ENCODE results near the gene GLT8D1.

The GLT8D1 gene

DNA sequence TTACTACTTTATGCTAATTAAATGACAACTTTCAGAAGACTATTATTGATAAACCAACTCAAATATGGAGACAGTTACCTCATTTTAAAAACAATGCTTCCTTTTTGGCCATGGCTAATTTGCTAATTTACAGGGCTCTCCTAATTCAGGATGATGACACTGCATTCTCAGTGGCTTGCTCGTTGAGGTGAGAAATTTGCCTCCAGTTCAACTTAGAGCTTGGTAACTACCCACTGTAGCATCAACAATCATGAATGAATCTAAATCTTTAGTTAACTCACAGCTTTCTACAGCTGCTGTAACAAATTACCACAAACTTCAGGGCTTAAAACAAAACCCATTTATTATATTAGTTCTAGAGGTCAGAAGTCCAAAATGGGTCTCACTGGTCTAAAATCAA is 33.9 kb downstream of the GLT8D1 start:
- Histone ChIP-seq H3K27me3 (replicated peaks; ENCODE audit: control insufficient read depth, insufficient read depth, low read length) (no peaks in the 10 kb centered on the region), H3K4me3 (replicated peaks; ENCODE audit: low read depth, low read length) (no peak overlapping the region), H3K36me3 (ENCODE audit: control insufficient read depth, insufficient read depth, low read length) (peaks cover 4% of the 10 kb centered on the region)
- no peak for DNase-seq (ENCODE audit: extremely low read depth, insufficient read length)
- TF ChIP-seq, protein P1, sequence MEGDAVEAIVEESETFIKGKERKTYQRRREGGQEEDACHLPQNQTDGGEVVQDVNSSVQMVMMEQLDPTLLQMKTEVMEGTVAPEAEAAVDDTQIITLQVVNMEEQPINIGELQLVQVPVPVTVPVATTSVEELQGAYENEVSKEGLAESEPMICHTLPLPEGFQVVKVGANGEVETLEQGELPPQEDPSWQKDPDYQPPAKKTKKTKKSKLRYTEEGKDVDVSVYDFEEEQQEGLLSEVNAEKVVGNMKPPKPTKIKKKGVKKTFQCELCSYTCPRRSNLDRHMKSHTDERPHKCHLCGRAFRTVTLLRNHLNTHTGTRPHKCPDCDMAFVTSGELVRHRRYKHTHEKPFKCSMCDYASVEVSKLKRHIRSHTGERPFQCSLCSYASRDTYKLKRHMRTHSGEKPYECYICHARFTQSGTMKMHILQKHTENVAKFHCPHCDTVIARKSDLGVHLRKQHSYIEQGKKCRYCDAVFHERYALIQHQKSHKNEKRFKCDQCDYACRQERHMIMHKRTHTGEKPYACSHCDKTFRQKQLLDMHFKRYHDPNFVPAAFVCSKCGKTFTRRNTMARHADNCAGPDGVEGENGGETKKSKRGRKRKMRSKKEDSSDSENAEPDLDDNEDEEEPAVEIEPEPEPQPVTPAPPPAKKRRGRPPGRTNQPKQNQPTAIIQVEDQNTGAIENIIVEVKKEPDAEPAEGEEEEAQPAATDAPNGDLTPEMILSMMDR (IDR thresholded peaks at IDR 0.05; ENCODE audit: insufficient read depth, low read length, poor library complexity, severe bottlenecking), result no peak

DNA sequence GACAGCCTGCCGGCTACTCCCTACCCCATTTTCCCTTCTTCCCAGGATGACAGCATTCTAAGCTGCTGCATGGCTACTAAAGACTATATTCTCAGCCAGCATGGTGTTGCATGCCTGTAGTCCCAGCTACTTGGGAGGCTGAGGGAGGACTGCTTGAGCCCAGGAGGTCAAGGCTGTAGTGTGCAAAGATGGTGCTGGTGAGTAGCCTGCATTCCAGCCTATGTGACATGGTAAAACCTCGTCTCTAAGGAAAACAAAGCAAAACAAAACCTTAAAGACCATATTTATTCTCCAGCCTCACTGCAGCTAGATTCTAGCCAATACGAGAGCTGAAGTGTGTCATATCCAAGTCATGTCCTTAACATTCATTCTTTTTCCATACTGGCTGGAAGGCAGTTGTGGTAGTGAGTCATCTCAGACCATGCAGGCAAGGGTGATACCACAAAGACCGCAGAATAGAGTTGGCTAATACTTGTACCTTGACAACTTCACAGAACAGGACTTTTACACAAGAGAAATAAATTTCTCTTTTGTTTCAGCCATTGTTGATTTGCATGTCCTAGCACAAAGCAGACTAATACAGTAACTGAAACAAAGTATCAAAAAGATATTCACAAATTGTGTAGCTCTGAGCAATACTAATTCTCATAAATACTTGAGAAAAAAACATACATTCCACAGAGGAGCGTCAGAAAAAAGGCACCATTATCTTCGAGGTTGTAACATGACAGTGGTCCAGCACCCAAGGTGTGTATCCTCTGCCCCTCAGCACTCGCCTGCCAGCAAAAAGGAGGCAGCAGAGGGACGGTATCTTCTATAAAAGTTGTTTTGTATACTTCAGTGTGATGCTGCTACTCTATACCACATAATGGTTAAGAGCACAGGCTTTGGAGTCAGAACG is 34.7 kb downstream of the GLT8D1 start:
- H3K36me3 ChIP-seq (ENCODE audit: control insufficient read depth, insufficient read depth, low read length), result peaks cover 5% of the 10 kb centered on the region
- H3K27me3 ChIP-seq (replicated peaks; ENCODE audit: control insufficient read depth, insufficient read depth, low read length), result no peaks in the 10 kb centered on the region
- TF ChIP-seq, protein P1 (IDR thresholded peaks at IDR 0.05; ENCODE audit: insufficient read depth, low read length, poor library complexity, severe bottlenecking), result no peak
- no peak overlapping the region for H3K4me3 ChIP-seq (replicated peaks; ENCODE audit: low read depth, low read length)
- peak; percentile 62 for DNase-seq (ENCODE audit: extremely low read depth, insufficient read length)

DNA sequence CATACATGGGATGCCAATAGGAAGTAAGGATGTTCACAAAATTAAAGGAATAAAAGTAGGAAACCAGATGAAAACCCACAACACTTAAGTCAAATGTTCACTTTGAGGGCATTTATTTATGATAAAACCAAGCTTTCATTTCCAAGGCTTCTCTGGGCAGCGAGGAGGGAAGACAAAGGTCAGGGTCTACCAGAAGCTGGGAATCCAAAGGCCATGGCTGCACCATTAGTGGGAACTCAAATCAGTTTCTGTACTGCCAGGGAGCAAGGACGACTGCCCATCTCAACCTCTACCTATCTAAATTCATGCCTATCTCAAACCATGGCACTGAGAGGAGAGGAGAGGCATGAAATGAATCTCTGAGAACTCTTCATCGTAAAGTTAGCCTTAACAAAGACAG is 42.5 kb downstream of the GLT8D1 start:
- H3K36me3 ChIP-seq (ENCODE audit: control insufficient read depth, insufficient read depth, low read length), result peaks cover 18% of the 10 kb centered on the region

DNA sequence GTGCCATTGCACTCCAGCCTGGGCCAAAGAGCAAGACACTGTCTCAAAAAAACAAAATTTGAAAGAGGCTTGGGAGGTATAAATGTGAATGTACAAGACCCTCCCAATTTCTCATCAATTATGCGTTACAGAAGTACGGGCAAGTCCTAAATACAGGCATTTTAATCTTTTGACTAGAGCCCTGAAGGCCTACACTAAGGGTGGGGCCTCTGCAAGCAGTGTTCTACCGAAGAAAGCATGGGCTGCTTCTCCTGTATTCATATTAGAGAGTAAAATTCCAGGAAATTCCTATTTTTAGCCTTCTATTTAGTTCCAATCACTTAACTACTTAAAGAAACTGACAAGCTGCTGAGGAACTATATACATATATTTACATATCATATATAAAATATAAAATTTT is 45.5 kb downstream of the GLT8D1 start:
- Histone ChIP-seq H3K4me3 (replicated peaks; ENCODE audit: low read depth, low read length) (no peak overlapping the region), H3K36me3 (ENCODE audit: control insufficient read depth, insufficient read depth, low read length) (peaks cover 9% of the 10 kb centered on the region), H3K27me3 (replicated peaks; ENCODE audit: control insufficient read depth, insufficient read depth, low read length) (no peaks in the 10 kb centered on the region)
- TF ChIP-seq, protein P1 (IDR thresholded peaks at IDR 0.05; ENCODE audit: insufficient read depth, low read length, poor library complexity, severe bottlenecking), result no peak
- DNase-seq (ENCODE audit: extremely low read depth, insufficient read length), result no peak

More for the DNA sequence above, 42.5 kb downstream of the GLT8D1 start:
- no peaks in the 10 kb centered on the region for H3K27me3 ChIP-seq (replicated peaks; ENCODE audit: control insufficient read depth, insufficient read depth, low read length)
- TF ChIP-seq, protein P1 (IDR thresholded peaks at IDR 0.05; ENCODE audit: insufficient read depth, low read length, poor library complexity, severe bottlenecking), result no peak
- H3K4me3 ChIP-seq (replicated peaks; ENCODE audit: low read depth, low read length), result no peak overlapping the region
- DNase-seq (ENCODE audit: extremely low read depth, insufficient read length), result no peak

DNA sequence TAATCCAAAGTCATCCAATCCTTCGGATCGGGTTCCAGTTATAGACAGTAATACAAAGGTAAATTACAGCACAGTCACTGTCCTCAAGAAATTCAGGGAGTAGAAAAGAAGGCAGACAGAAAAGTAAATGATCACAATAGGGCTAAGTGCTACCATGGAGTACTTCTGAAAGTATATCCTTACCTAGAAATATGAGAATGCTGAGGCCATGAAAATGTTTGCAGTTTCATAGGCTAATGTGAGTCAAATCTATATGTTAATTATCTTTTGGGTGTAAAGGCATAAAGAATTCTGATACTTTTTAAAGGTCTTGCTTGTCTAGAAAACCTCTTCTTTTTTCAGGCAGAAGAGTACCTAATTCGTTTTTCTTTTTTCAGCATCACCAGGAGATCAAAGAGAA is 49.7 kb downstream of the GLT8D1 start:
- no peak for DNase-seq (ENCODE audit: extremely low read depth, insufficient read length)
- TF ChIP-seq, protein P1 (IDR thresholded peaks at IDR 0.05; ENCODE audit: insufficient read depth, low read length, poor library complexity, severe bottlenecking), result no peak
- H3K4me3 ChIP-seq (replicated peaks; ENCODE audit: low read depth, low read length), result no peak overlapping the region
- no peaks in the 10 kb centered on the region for H3K27me3 ChIP-seq (replicated peaks; ENCODE audit: control insufficient read depth, insufficient read depth, low read length)
- peaks cover 11% of the 10 kb centered on the region for H3K36me3 ChIP-seq (ENCODE audit: control insufficient read depth, insufficient read depth, low read length)

All from GM06990 (cell line).